Fibroblast of lung (primary cell): ENCODE data around the gene ULK3. TPM values are rescaled to one million over a fixed set of nuclear protein-coding genes. Genes with fewer than 3 reads are reported as not detected.

ENCODE experiments used
- DNase-seq, 2 donors: peaks; one replicate each; pipeline versions ENCODE4 v3.0.0 to v3.0.0-alpha.2; 2010; ENCODE audit warnings: low read depth in 2 of 2
- H2AFZ ChIP-seq: 2 replicates; pipeline ENCODE4 v1.5.1; 2012; ENCODE audit warnings: low read length, control low read depth, inconsistent platforms
- H3K27ac ChIP-seq: 2 replicates; pipeline ENCODE4 v1.5.1; 2011; ENCODE audit warnings: low read length, control low read depth; ENCODE audit not compliant: insufficient read depth
- H3K27me3 ChIP-seq: 2 replicates; pipeline ENCODE4 v1.5.1; 2011; ENCODE audit warnings: mild to moderate bottlenecking, low read length; ENCODE audit not compliant: control insufficient read depth, insufficient read depth
- H3K36me3 ChIP-seq: 2 replicates; pipeline ENCODE4 v1.5.1; 2011; ENCODE audit warnings: low read length; ENCODE audit not compliant: control insufficient read depth, insufficient read depth
- H3K4me1 ChIP-seq: 2 replicates; pipeline ENCODE4 v1.5.1; 2011; ENCODE audit warnings: low read length; ENCODE audit not compliant: control insufficient read depth, insufficient read depth; ENCODE audit errors: extremely low read depth
- H3K4me2 ChIP-seq: 2 replicates; pipeline ENCODE4 v1.5.1; 2011; ENCODE audit warnings: low read length, control low read depth; ENCODE audit not compliant: insufficient read depth; ENCODE audit errors: extremely low read depth
- H3K4me3 ChIP-seq, 4 experiments: fragments of 200-600 bp in 1 of 4; sonication (generic) in 1 of 4; replicated peaks in 1 of 4; 2 replicates each; pipeline ENCODE4 v1.5.1; 2011 to 2016; ENCODE audit warnings: low read length in 4 of 4, low read depth in 3 of 4, mild to moderate bottlenecking in 3 of 4, control low read depth in 2 of 4, inconsistent platforms in 1 of 4, mixed read lengths in 1 of 4; ENCODE audit not compliant: insufficient read depth in 1 of 4; ENCODE audit errors: control extremely low read depth in 1 of 4
- H3K79me2 ChIP-seq: 2 replicates; pipeline ENCODE4 v1.5.1; 2012; ENCODE audit warnings: mild to moderate bottlenecking, low read length, inconsistent platforms; ENCODE audit not compliant: control insufficient read depth, insufficient read depth
- H3K9ac ChIP-seq: 2 replicates; pipeline ENCODE4 v1.5.1; 2011; ENCODE audit warnings: mild to moderate bottlenecking, low read length, control low read depth; ENCODE audit not compliant: insufficient read depth
- H3K9me3 ChIP-seq: 2 replicates; pipeline ENCODE4 v1.5.1; 2012; ENCODE audit warnings: low read depth, low read length; ENCODE audit not compliant: control insufficient read depth, insufficient read depth
- H4K20me1 ChIP-seq: 2 replicates; pipeline ENCODE4 v1.5.1; 2011; ENCODE audit warnings: low read length; ENCODE audit not compliant: control insufficient read depth, insufficient read depth; ENCODE audit errors: extremely low read depth
- CTCF ChIP-seq, 2 donors: IDR thresholded peaks in 1 of 2; conservative IDR thresholded peaks in 1 of 2; 1 replicate in 1 of 2; 2 replicates in 1 of 2; pipeline ENCODE4 v1.5.1; 2011 to 2012; ENCODE audit warnings: low read length in 2 of 2, control low read depth in 1 of 2, inconsistent platforms in 1 of 2, low read depth in 1 of 2, mild to moderate bottlenecking in 1 of 2
- EZH2 ChIP-seq: IDR thresholded peaks from 2 replicates; pipeline ENCODE4 v1.5.1; 2012; ENCODE audit warnings: low read length, control low read depth, mild to moderate bottlenecking; ENCODE audit errors: missing control alignments
- polyA plus RNA-seq, 2 donors: library from polyadenylated mRNA; depleted of rRNA in 1 of 2; stranded (reverse) in 1 of 2; unstranded in 1 of 2; fragments of >200 nt; gene quantifications; 2 replicates each; pipeline ENCODE4 v1.2.1, GENCODE V29; 2011 to 2012; ENCODE audit warnings: missing spikeins in 1 of 2
- total RNA-seq: library from RNA; depleted of rRNA; stranded (reverse); fragments of >200 nt; gene quantifications from 2 replicates; pipeline ENCODE4 v1.2.1, GENCODE V29; 2014

The ULK3 gene
- total and polyA plus RNA-seq, 2 donors (not counting 1 experiment from before 2014, with no cell fraction given): 8.8 to 11.4 TPM

- H3K27me3 ChIP-seq: no peaks in the 10 kb centered on the region
- H3K79me2 ChIP-seq: no peaks in the 10 kb centered on the region
- H3K27ac ChIP-seq: no peak overlapping the region
- no peak overlapping the region for H3K4me2 ChIP-seq
- DNase-seq: peak in 1 of 2 donors; percentile 69
- H4K20me1 ChIP-seq: no peaks in the 10 kb centered on the region
- H3K4me3 ChIP-seq: no peak overlapping the region
- H3K4me1 ChIP-seq: peaks cover 2% of the 10 kb centered on the region
- H2AFZ ChIP-seq: no peak overlapping the region
- no peak overlapping the region for H3K9ac ChIP-seq
- H3K9me3 ChIP-seq: no peaks in the 10 kb centered on the region
- no peaks in the 10 kb centered on the region for H3K36me3 ChIP-seq
- TF ChIP-seq CTCF (conservative IDR thresholded peaks at IDR 0.05 in 1 of 2, IDR thresholded peaks at IDR 0.05 in 1 of 2; ENCODE audit: low read depth in 1 of 2, low read length in 2 of 2) (no peak), EZH2 (no peak)
These were observed 41.7 kb upstream of the ULK3 start for GRCh38 chr15:74884428-74885223.

- H3K27me3 ChIP-seq: no peaks in the 10 kb centered on the region
These were observed 39.6 kb upstream of the ULK3 start for GRCh38 chr15:74882528-74882927.

GRCh38 chr15:74878273-74878672 lies 35.3 kb upstream of the ULK3 start:
- Histone ChIP-seq H3K27ac (no peak overlapping the region), H3K9ac (no peak overlapping the region), H3K9me3 (no peaks in the 10 kb centered on the region), H4K20me1 (no peaks in the 10 kb centered on the region), H3K79me2 (no peaks in the 10 kb centered on the region), H3K36me3 (no peaks in the 10 kb centered on the region), H3K4me1 (no peaks in the 10 kb centered on the region), H3K27me3 (no peaks in the 10 kb centered on the region), H3K4me3 (no peak overlapping the region), H3K4me2 (no peak overlapping the region), H2AFZ (no peak overlapping the region)
- TF ChIP-seq CTCF (conservative IDR thresholded peaks at IDR 0.05 in 1 of 2, IDR thresholded peaks at IDR 0.05 in 1 of 2; ENCODE audit: low read depth in 1 of 2, low read length in 2 of 2): no peak
- no peak for TF ChIP-seq EZH2
- DNase-seq: no peak

More at GRCh38 chr15:74882528-74882927, 39.6 kb upstream of the ULK3 start:
- TF ChIP-seq CTCF (conservative IDR thresholded peaks at IDR 0.05 in 1 of 2, IDR thresholded peaks at IDR 0.05 in 1 of 2; ENCODE audit: low read depth in 1 of 2, low read length in 2 of 2): no peak
- TF ChIP-seq EZH2: no peak
- no peak overlapping the region for H3K4me2 ChIP-seq
- H3K27ac ChIP-seq: no peak overlapping the region
- no peaks in the 10 kb centered on the region for H3K4me1 ChIP-seq
- H3K9ac ChIP-seq: no peak overlapping the region
- no peak overlapping the region for H3K4me3 ChIP-seq
- DNase-seq: no peak
- no peaks in the 10 kb centered on the region for H3K9me3 ChIP-seq
- H4K20me1 ChIP-seq: no peaks in the 10 kb centered on the region
- no peaks in the 10 kb centered on the region for H3K79me2 ChIP-seq
- H2AFZ ChIP-seq: no peak overlapping the region
- no peaks in the 10 kb centered on the region for H3K36me3 ChIP-seq
